NCI-H187 (cell line): ENCODE data around the gene CPM.
"Not testable (repeated sequence)": the region's sequence is repeated elsewhere in the genome, so short reads cannot be mapped to it uniquely, and the experiment has no call there.

Source experiments
- DNase-seq, 2 experiments: peaks; one replicate each; lab custom pipeline; 2025; lab: John Stamatoyannopoulos, UW

CPM gene

GRCh38 chr12:68807274-68807575, 125.7 kb downstream of the CPM start:
- not testable (repeated sequence) for DNase-seq

GRCh38 chr12:68806488-68807237, 126.3 kb downstream of the CPM start:
- DNase-seq: no peak

DNA sequence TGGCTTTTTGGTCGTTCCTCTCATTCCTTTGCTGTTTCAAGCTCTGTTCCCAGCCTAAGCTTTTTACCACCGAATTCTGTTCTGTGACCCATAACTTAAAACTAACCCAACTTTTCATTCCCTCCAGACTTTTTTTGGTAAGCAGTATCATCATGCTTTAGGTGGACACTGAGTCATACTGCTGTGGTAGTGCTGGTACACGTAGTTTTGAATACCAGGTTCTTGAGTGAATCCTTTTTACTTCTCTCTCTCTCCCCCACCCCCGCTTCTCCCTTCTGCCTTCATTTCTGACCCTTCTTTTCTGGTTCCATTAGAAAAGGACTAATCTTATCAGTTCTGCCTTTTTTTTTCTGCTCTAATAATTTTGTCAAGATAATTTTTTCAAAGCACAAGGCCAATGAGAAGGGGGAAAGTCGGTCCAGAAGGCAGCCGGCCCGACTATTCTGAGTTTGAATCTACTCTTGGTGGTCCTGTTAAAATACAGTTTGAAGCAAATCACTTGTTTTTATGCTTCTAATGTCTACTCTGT, 127.3 kb downstream of the CPM start:
- no peak for DNase-seq

DNA sequence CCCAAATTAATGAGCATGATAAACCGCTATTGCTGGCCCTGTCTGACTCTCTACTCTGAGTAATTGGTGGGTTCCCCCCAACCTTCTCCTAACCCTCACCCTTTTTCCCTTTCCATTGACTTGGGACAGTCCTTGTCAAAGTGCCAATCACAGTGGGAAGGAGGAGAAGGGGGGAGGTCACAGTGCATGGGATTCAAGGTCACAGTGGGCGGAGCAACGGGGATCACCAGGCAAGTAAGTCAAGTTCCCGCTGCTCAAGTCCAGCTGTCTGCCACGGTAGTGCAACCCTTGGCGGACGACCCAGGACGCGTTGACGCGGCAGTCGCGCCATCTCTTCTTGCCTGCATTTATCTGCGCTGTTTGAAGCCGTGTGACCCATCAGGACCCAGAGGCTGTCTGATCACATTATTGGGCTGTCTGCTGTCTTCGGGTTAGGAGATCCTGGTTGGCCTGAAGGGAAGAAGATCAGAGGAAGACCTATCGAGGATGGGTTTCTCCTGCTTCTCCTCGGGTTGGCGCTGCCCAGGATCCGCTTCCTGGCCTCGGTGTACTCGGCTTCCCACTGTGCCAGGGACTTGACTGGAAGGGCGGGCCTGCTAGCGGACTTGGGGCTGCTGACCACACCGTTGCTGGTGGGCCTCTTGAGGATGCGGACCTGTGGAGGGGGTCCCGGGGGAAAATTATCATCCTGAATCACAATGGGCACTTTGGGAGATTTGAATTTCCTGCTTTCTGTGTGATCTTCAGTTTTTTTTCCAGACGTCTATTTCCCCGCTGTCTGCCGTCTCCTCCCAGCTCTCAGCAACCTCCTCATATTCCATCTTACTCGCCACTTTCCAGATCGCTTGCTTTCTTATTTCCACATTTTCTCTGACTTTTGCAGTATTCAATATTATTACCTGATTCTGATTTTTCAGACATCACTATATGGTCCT, 128.0 kb downstream of the CPM start:
- DNase-seq: no peak

GRCh38 chr12:68803948-68804656, 128.9 kb downstream of the CPM start:
- DNase-seq: no peak

- DNase-seq: not testable (repeated sequence)
These were observed 129.9 kb downstream of the CPM start for GRCh38 chr12:68802911-68803651.

GRCh38 chr12:68802372-68802745, 130.6 kb downstream of the CPM start:
- not testable (repeated sequence) for DNase-seq
